ENCODE results near the gene CHIT1.

The CHIT1 gene

GRCh38 chr1:203216274-203217138, 13.0 kb downstream of the CHIT1 start:
- peak; percentile 22 for DNase-seq

GRCh38 chr1:203215573-203215972, 13.9 kb downstream of the CHIT1 start:
- no peak for DNase-seq

GRCh38 chr1:203214871-203215270, 14.6 kb downstream of the CHIT1 start:
- DNase-seq = no peak

GRCh38 chr1:203213126-203213525, 16.3 kb downstream of the CHIT1 start:
- no peak for DNase-seq

GRCh38 chr1:203211812-203212211, 17.7 kb downstream of the CHIT1 start:
- no peak for DNase-seq

GRCh38 chr1:203210988-203211387, 18.5 kb downstream of the CHIT1 start:
- no peak for DNase-seq

GRCh38 chr1:203210350-203210749, 19.1 kb downstream of the CHIT1 start:
- no peak for DNase-seq

GRCh38 chr1:203208181-203208580, 21.3 kb downstream of the CHIT1 start:
- DNase-seq = no peak

GRCh38 chr1:203207751-203208150, 21.7 kb downstream of the CHIT1 start:
- no peak for DNase-seq

- DNase-seq = no peak
Observed at GRCh38 chr1:203206129-203206687, 23.3 kb downstream of the CHIT1 start.

GRCh38 chr1:203204756-203205155, 24.7 kb downstream of the CHIT1 start:
- no peak for DNase-seq

- DNase-seq = no peak
Observed at GRCh38 chr1:203202431-203203245, 26.8 kb downstream of the CHIT1 start.

GRCh38 chr1:203201516-203202205, 27.8 kb downstream of the CHIT1 start:
- no peak for DNase-seq

GRCh38 chr1:203200916-203201315, 28.6 kb downstream of the CHIT1 start:
- no peak for DNase-seq

GRCh38 chr1:203199816-203200571, 29.5 kb downstream of the CHIT1 start:
- no peak for DNase-seq

- DNase-seq = no peak
Observed at GRCh38 chr1:203199481-203199815, 30.0 kb downstream of the CHIT1 start.

GRCh38 chr1:203199002-203199401, 30.5 kb downstream of the CHIT1 start:
- no peak for DNase-seq

- DNase-seq = no peak
Observed at GRCh38 chr1:203197625-203198024, 31.8 kb downstream of the CHIT1 start.

- no peak for DNase-seq
Observed at GRCh38 chr1:203196371-203196770, 33.1 kb downstream of the CHIT1 start.

GRCh38 chr1:203190949-203191348, 38.5 kb downstream of the CHIT1 start:
- DNase-seq = no peak

GRCh38 chr1:203189951-203190352, 39.5 kb downstream of the CHIT1 start:
- DNase-seq = no peak

GRCh38 chr1:203188686-203189232, 40.7 kb downstream of the CHIT1 start:
- DNase-seq = no peak

All from NCI-H1417 treated with DMSO at 0.1 percent for 48 hours (cell line).